Activated CD4-positive, alpha-beta T cell treated with anti-CD3 and anti-CD28 coated beads for 36 hours (primary cell): ENCODE results near the gene HMCN2. TPM values are rescaled to one million over a fixed set of nuclear protein-coding genes. Genes with fewer than 3 reads are reported as not detected.

ENCODE experiments used
- ATAC-seq: fragments of 200-7000 bp; cut with Tn5 transposase; one replicate; pipeline ENCODE4 v1.10.0; 2021; ENCODE audit warnings: mild to moderate bottlenecking, moderate library complexity
- CTCF ChIA-PET: fragments of 350-600 bp; sonication (Branson Sonifier 250); formaldehyde crosslinking; loops from one replicate; lab custom pipeline; 2021; ENCODE audit warnings: antibody characterized with exemption; lab: Charles Lee
- POLR2A ChIA-PET: fragments of 350-600 bp; sonication (Branson Sonifier 250); formaldehyde crosslinking; loops from one replicate; lab custom pipeline; 2021; ENCODE audit warnings: antibody characterized with exemption, inconsistent platforms; lab: Charles Lee
- DNase-seq: peaks from one replicate; pipeline ENCODE4 v3.0.0-alpha.2; 2020
- H3K27ac Mint-ChIP-seq: one replicate; pipeline ENCODE4 v1.8.0; 2021; ENCODE audit warnings: mixed read lengths
- H3K27me3 Mint-ChIP-seq: one replicate; pipeline ENCODE4 v1.8.0; 2021; ENCODE audit warnings: mixed read lengths
- H3K36me3 Mint-ChIP-seq: one replicate; pipeline ENCODE4 v1.8.0; 2021; ENCODE audit warnings: low read depth, mixed read lengths
- H3K4me1 Mint-ChIP-seq: one replicate; pipeline ENCODE4 v1.8.0; 2021; ENCODE audit warnings: mixed read lengths
- H3K4me3 Mint-ChIP-seq: one replicate; pipeline ENCODE4 v1.8.0; 2021; ENCODE audit warnings: mild to moderate bottlenecking, moderate library complexity, mixed read lengths
- H3K9me3 Mint-ChIP-seq: one replicate; pipeline ENCODE4 v1.8.0; 2021; ENCODE audit warnings: low read depth, mixed read lengths
- intact Hi-C, 2 experiments: fragments of 100-400 bp; cut with DNase I in 1 of 2; cut with micrococcal nuclease in 1 of 2; formaldehyde crosslinking; loops; one replicate each; pipeline versions ENCODE4 v1.14.2 to v1.15.1; 2022 to 2024; cut with DNase I, micrococcal nuclease
- total RNA-seq, 2 experiments: library from RNA; stranded (reverse); gene quantifications; one replicate each; pipeline ENCODE4 v1.2.3, GENCODE V29; 2021

The HMCN2 gene
- total RNA-seq, 2 experiments from 2014 or later: 0.05 TPM

- no peak for DNase-seq
- no peak overlapping the region for H3K27ac Mint-ChIP-seq
- peaks cover 8% of the 10 kb centered on the region for H3K27me3 Mint-ChIP-seq
These were observed 30.6 kb downstream of the HMCN2 start for GRCh38 chr9:130295945-130296782.

DNA sequence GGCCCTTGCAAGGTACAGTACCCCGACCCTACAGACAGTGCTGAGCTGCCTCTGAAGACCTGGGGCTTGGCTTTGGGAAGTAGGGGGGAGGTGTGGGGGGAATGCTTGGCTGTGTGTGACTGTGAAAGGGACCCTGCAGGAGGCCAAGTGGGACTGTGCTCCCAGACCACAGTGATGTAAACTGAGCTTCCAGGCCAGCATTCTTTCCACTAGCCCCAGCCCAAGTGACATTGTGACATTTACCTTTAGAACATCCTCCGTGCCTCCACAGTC, 31.2 kb downstream of the HMCN2 start:
- H3K9me3 Mint-ChIP-seq: no peaks in the 10 kb centered on the region
- no peak overlapping the region for H3K27ac Mint-ChIP-seq
- CTCF ChIA-PET: no interaction called here
- no peaks in the 10 kb centered on the region for H3K36me3 Mint-ChIP-seq
- H3K27me3 Mint-ChIP-seq: peaks cover 8% of the 10 kb centered on the region
- no peak overlapping the region for H3K4me3 Mint-ChIP-seq
- POLR2A ChIA-PET: no interaction called here
- DNase-seq: no peak
- intact Hi-C loops: no loop called here
- ATAC-seq: no peak
- H3K4me1 Mint-ChIP-seq: no peaks in the 10 kb centered on the region

More at GRCh38 chr9:130295945-130296782, 30.6 kb downstream of the HMCN2 start:
- H3K36me3 Mint-ChIP-seq: no peaks in the 10 kb centered on the region
- intact Hi-C loops: no loop called here
- no peaks in the 10 kb centered on the region for H3K9me3 Mint-ChIP-seq
- no peak for ATAC-seq
- POLR2A ChIA-PET: no interaction called here
- CTCF ChIA-PET: no interaction called here
- H3K4me1 Mint-ChIP-seq: no peaks in the 10 kb centered on the region
- no peak overlapping the region for H3K4me3 Mint-ChIP-seq

- no peak for ATAC-seq
- DNase-seq: no peak
- intact Hi-C loops: no loop called here
- no peaks in the 10 kb centered on the region for H3K36me3 Mint-ChIP-seq
- ChIA-PET POLR2A (no interaction called here), CTCF (interaction anchor here (1.2 kb wide), 1 partner anchor 10 kb away, joined by 3 read pairs; no protein-coding TSS in a partner anchor)
- no peak overlapping the region for H3K27ac Mint-ChIP-seq
- H3K9me3 Mint-ChIP-seq: no peaks in the 10 kb centered on the region
- peaks cover 8% of the 10 kb centered on the region for H3K27me3 Mint-ChIP-seq
- H3K4me1 Mint-ChIP-seq: no peaks in the 10 kb centered on the region
- H3K4me3 Mint-ChIP-seq: no peak overlapping the region
These were observed 31.8 kb downstream of the HMCN2 start for GRCh38 chr9:130297371-130297770.

- no peaks in the 10 kb centered on the region for H3K4me1 Mint-ChIP-seq
- no peak overlapping the region for H3K27ac Mint-ChIP-seq
- H3K9me3 Mint-ChIP-seq: no peaks in the 10 kb centered on the region
- no peaks in the 10 kb centered on the region for H3K36me3 Mint-ChIP-seq
- ChIA-PET POLR2A (no interaction called here), CTCF (interaction anchor here (1.2 kb wide), 1 partner anchor 12 kb away, joined by 3 read pairs; no protein-coding TSS in a partner anchor)
- ATAC-seq: no peak
- intact Hi-C loops: no loop called here
- H3K4me3 Mint-ChIP-seq: no peak overlapping the region
- DNase-seq: peak; percentile 14
- peaks cover 5% of the 10 kb centered on the region for H3K27me3 Mint-ChIP-seq
These were observed 33.2 kb downstream of the HMCN2 start for GRCh38 chr9:130298662-130299279.

GRCh38 chr9:130299785-130300615, 34.4 kb downstream of the HMCN2 start:
- intact Hi-C loops: no loop called here
- no peak for ATAC-seq
- peaks cover 2% of the 10 kb centered on the region for H3K27me3 Mint-ChIP-seq
- no peak for DNase-seq
- CTCF ChIA-PET: interaction anchor here (0.6 kb wide), 1 partner anchor 22 kb away, joined by 3 read pairs; no protein-coding TSS in a partner anchor
- no peaks in the 10 kb centered on the region for H3K9me3 Mint-ChIP-seq
- H3K27ac Mint-ChIP-seq: no peak overlapping the region
- no peak overlapping the region for H3K4me3 Mint-ChIP-seq
- POLR2A ChIA-PET: no interaction called here
- H3K36me3 Mint-ChIP-seq: no peaks in the 10 kb centered on the region
- no peaks in the 10 kb centered on the region for H3K4me1 Mint-ChIP-seq

DNA sequence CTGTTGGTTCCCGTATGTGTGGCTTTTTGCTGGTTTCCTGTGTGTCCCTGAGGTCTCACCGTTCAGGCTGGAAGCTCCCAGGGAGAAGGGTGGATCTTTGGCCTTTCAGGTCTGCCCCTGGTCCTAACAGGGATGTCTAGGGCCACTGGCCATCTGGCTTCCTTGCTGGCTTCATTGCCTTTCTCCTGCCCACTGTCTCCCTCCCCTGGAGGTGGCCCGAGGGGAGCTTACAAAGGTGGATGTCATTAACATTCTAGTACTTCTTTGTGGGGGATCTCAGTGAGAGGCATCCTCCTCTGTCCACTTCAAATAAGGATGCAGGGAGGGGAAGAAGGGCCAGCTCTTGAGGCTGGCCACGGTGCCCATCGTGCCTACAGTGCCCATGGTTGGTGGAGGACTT, 35.2 kb downstream of the HMCN2 start:
- H3K4me3 Mint-ChIP-seq: no peak overlapping the region
- peaks cover 2% of the 10 kb centered on the region for H3K27me3 Mint-ChIP-seq
- ChIA-PET POLR2A (no interaction called here), CTCF (no interaction called here)
- no peak overlapping the region for H3K27ac Mint-ChIP-seq
- no peaks in the 10 kb centered on the region for H3K36me3 Mint-ChIP-seq
- no peaks in the 10 kb centered on the region for H3K4me1 Mint-ChIP-seq
- no peak for DNase-seq
- H3K9me3 Mint-ChIP-seq: no peaks in the 10 kb centered on the region
- no peak for ATAC-seq
- intact Hi-C loops: no loop called here

DNA sequence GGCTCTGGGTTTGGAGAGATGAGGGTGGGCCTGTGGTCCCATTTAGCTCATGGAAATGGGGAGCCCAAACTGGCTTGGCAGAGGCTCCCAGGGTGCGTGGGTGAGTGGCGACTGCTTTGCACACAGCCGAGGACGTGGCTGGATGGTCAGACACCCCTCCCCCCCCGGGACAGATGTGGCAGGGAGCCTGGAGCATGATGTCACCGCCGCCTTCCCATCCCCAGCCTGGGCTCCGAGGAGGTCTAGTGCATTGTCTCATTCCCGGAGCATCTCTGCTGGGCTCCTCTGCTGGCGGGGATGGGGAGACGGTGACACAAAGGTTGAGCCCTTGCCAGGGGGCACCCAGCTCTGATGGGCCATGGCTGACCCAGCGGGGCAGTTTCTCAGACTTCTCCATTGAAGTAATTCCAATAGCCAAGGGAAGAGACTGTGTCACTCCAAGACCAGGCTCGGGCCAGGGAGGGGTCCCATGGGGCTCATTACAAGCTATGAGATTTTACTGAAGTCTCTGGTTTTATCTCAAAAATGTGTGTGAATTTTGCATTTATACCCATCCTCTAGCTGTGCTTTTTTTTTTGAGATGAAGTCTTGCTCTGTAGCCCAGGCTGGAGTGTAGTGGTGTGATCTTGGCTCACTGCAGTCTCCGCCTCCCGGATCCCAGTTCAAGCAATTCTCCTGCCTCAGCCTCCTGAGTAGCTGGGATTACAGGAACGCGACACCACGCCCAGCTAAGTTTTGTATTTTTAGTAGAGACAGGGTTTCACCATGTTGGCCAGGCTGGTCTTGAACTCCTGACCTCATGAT, 36.1 kb downstream of the HMCN2 start:
- CTCF ChIA-PET: no interaction called here
- DNase-seq (no peak), ATAC-seq (no peak)
- H3K27ac Mint-ChIP-seq: no peak overlapping the region
- intact Hi-C loops: no loop called here
- no peak overlapping the region for H3K4me3 Mint-ChIP-seq
- H3K36me3 Mint-ChIP-seq: no peaks in the 10 kb centered on the region
- H3K27me3 Mint-ChIP-seq: peaks cover 2% of the 10 kb centered on the region
- POLR2A ChIA-PET: no interaction called here
- no peaks in the 10 kb centered on the region for H3K9me3 Mint-ChIP-seq
- H3K4me1 Mint-ChIP-seq: no peaks in the 10 kb centered on the region

DNA sequence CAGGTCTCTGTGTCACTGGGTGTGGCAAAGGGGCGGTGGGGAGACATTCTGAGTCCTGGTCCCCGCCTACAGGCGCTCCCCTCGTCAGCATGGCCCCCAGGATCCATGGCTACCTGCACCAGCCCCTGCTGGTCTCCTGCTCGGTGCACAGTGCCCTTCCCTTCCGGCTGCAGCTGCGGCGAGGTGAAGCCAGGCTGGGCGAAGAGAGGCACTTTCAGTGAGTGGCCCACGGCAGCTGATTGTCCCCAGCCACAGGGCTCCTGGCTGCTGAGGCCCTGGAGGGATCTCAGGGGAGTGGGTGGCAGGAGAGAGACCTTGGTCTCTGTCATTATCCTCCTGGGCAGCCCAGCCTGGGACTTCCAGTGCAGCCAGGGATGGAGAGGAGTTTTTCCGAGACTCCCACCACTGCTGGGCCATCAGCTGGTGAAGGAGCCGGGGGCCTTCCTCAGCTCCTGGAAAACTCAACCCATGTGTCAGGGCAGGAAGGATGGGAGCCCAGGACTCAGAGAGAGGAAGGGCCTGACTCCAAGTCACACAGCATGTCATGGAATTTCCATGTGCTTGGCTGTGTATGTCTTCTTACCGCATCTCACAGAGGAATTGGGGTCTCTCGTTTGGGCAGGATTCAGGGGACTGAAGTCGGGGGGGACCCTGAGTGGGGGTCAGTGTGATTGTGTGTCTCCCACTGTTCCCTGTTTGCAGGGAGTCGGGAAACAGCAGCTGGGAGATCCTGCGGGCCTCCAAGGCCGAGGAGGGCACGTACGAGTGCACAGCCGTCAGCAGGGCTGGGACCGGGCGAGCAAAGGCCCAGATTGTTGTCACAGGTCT, 37.4 kb downstream of the HMCN2 start:
- no peak for ATAC-seq
- no peaks in the 10 kb centered on the region for H3K36me3 Mint-ChIP-seq
- intact Hi-C loops: no loop called here
- no peak overlapping the region for H3K27ac Mint-ChIP-seq
- H3K4me3 Mint-ChIP-seq: no peak overlapping the region
- no peaks in the 10 kb centered on the region for H3K4me1 Mint-ChIP-seq
- no peak for DNase-seq
- CTCF ChIA-PET: no interaction called here
- H3K9me3 Mint-ChIP-seq: no peaks in the 10 kb centered on the region
- POLR2A ChIA-PET: no interaction called here
- peaks cover 2% of the 10 kb centered on the region for H3K27me3 Mint-ChIP-seq

GRCh38 chr9:130303613-130304055, 38.1 kb downstream of the HMCN2 start:
- ChIA-PET POLR2A (no interaction called here), CTCF (no interaction called here)
- intact Hi-C loops: no loop called here
- Mint-ChIP-seq H3K27ac (no peak overlapping the region), H3K4me1 (no peaks in the 10 kb centered on the region), H3K27me3 (peaks cover 2% of the 10 kb centered on the region), H3K36me3 (no peaks in the 10 kb centered on the region), H3K4me3 (no peak overlapping the region), H3K9me3 (no peaks in the 10 kb centered on the region)
- DNase-seq (no peak), ATAC-seq (no peak)

DNA sequence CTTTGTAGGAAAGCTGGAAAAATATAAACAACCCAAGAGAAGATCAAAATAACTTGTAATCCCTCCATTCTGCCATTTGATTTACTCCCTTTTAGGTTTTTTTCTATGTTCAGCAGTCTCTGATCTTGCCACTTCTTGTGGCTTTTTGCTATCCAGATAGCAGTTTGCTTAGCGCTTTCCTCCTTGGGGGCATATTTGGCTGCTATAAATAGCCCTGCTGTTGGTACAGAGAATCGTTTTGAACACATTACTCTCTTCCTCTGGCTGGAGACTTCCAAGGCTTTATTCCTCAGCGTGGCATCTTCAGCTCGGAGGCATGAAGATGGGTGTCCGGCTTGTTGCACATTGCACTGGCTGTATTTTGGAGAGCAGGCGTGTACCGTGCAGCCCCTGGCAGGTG, 38.6 kb downstream of the HMCN2 start:
- H3K27me3 Mint-ChIP-seq: peaks cover 2% of the 10 kb centered on the region
- ChIA-PET CTCF (no interaction called here), POLR2A (no interaction called here)
- DNase-seq (no peak), ATAC-seq (no peak)
- no peak overlapping the region for H3K27ac Mint-ChIP-seq
- H3K9me3 Mint-ChIP-seq: no peaks in the 10 kb centered on the region
- intact Hi-C loops: no loop called here
- no peaks in the 10 kb centered on the region for H3K36me3 Mint-ChIP-seq
- H3K4me3 Mint-ChIP-seq: no peak overlapping the region
- no peaks in the 10 kb centered on the region for H3K4me1 Mint-ChIP-seq
